Heart left ventricle (tissue), 13 donors: ENCODE data around the gene RPS2.

Experiments
- POLR2A ChIP-seq, 2 donors: fragments of 450-650 bp; IDR thresholded peaks; one replicate each; pipeline ENCODE4 v1.6.1; 2017; ENCODE audit warnings: antibody characterized with exemption in 2 of 2, mild to moderate bottlenecking in 2 of 2, moderate library complexity in 2 of 2
- TF ChIP-seq, protein P1 (sequence below), 12 donors: fragments of 200-600 bp; sonication (generic) in 4 of 12; IDR thresholded peaks; one replicate each; pipeline versions ENCODE4 v1.5.0 to v1.8.0; 2018 to 2022; ENCODE audit warnings: antibody characterized with exemption in 12 of 12, mild to moderate bottlenecking in 5 of 12
- donor health status: ischemic (EF 13 %, LVEDD 7.1; RV severe dilation, severe dysfunction).
- donor health status: DM: no; HTN: yes; CAD: no.
- donor health status: DM: no; HTN: no; CAD: no.
- donor health status: ischemic (EF 25% LVEDD 6.9; RV normal size, moderate dysfunction).
- donor health status: ischemic (EF 25% LVEDD 5.7; RV mildly dilated, moderate dysfunction).
- donor health status: ischemic (EF 35%, LVEDD 5.7; RV mildly dilated, moderate dysfunction).
- donor health status: nonischemic (EF 11% LVEDD 7.7; RV severe dilation, severe dysfunction).
- donor health status: DM: yes; HTN: yes; CAD: no.
- donor health status: PGD.
- donor health status: ischemic (EF 29% LVEDD 5.4; RV normal size, mild dysfunction).
- donor health status: nonischemic (EF 23%, LVEDD 6.1; RV moderate dilation, normal function).

DNA sequence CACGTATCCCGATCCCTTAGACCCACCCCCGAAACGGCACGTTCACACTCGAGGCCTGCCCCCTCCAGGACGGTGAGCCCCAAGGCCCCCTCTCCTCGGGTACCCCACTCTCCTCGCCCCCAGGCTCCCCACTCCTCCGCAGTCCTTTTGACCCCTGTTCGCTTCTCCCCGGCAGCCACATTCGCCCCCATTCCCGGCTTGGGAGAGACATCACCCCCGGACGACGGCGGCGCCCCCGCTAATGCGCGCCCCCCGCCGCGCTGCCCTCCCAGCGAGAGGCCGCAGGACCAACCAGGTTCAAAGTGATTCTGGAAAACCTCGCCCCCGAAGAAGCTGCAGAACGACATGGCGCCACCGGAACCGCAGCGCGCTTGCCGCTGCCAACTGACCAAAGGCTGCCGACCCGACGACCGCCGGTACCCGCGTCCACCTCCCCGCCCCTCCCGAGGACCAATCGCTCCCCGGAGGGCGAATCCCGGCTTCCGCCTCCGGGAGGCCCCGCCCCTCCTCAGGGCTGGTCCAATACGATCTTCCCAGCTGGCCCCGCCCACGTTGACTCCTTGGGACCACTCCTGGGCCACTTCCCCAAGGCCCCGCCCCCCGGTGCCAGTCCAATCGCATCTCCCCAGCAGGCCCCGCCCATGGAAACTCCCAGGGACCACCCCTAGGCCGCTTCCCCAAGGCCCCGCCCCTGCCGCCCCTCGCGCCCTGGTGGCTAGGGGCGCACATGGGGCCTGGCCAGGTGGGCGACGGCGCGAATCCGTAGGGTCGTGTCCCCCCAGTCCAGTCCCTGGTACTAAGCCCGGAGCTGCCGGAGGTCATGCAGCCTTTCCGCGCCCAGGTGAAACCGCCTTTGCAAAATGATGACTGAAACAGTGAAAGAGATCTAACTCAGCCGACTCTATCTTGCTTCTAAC, 21.6 kb downstream of the RPS2 start, which contains the start of gene MSRB1:
- TF ChIP-seq, protein P1, sequence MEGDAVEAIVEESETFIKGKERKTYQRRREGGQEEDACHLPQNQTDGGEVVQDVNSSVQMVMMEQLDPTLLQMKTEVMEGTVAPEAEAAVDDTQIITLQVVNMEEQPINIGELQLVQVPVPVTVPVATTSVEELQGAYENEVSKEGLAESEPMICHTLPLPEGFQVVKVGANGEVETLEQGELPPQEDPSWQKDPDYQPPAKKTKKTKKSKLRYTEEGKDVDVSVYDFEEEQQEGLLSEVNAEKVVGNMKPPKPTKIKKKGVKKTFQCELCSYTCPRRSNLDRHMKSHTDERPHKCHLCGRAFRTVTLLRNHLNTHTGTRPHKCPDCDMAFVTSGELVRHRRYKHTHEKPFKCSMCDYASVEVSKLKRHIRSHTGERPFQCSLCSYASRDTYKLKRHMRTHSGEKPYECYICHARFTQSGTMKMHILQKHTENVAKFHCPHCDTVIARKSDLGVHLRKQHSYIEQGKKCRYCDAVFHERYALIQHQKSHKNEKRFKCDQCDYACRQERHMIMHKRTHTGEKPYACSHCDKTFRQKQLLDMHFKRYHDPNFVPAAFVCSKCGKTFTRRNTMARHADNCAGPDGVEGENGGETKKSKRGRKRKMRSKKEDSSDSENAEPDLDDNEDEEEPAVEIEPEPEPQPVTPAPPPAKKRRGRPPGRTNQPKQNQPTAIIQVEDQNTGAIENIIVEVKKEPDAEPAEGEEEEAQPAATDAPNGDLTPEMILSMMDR (IDR thresholded peaks at IDR 0.05): no peak
- peak; percentile 90 to 98 for TF ChIP-seq POLR2A (IDR thresholded peaks at IDR 0.05)
